DMS 273 (cell line): ENCODE measurements around the gene RSAD2.

Experiments used
- DNase-seq: peaks from one replicate; lab custom pipeline; 2025; ENCODE audit not compliant: unreplicated experiment; lab: John Stamatoyannopoulos, UW

The RSAD2 gene

GRCh38 chr2:6942848-6943247 lies 65.3 kb downstream of the RSAD2 start:
- no peak for DNase-seq

DNA sequence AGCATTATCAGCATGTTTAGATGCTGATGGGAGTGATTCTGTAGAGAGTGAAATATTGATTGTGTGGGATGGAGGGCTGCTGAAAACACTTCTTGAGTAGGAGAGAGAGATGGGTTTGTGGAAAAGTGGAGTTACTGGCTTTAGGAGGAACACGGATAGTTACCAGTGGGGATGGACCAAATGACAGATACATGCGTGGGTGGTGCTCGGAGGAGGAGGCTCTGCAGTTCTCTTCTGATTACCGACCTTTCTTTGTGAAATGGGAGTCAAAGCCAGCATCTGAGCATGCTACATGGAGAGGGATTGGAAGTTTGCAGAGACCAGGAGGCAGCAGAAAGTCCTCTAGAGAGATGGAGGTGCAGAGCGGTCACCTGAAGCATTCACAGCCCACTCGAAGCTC lies 65.9 kb downstream of the RSAD2 start:
- DNase-seq, result no peak

DNA sequence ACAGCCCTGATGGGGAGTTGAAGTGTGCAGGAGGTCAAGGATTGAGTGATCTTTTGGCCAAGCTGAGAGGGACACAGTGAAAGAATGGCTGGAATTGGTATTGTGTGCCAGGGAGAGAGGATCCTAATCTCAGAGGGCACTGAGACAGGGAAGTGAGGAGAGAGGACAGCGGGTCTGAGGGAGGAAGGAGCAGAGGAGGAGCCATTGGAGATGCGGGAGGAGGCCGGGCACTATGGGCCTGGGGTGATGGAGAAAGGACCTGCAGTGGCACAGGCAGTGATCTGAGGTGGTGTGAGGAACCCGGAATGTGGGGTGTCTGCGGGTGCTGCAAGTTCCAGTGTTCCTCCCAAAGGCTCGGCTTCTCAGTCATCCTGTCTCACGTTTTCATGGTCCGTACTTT lies 66.4 kb downstream of the RSAD2 start:
- no peak for DNase-seq

DNA sequence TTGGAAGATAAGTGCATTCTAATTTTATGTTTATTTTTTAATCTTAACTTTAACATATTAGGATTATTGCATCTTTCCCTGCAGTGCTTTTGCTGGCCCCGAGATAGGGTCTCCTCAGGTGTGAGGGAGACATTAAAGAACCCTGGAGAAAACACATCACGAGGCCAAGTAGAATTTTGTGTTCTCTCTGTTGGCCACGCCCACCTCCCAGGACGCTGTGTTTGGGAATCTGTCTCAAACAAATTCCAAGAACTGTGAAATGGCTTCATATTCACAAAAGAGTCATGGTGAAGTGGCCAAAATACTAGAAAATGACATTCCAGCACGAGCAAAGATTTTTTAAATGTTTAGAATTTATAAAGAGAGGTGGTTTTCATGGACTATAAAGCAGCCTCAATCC lies 67.0 kb downstream of the RSAD2 start:
- no peak for DNase-seq

DNA sequence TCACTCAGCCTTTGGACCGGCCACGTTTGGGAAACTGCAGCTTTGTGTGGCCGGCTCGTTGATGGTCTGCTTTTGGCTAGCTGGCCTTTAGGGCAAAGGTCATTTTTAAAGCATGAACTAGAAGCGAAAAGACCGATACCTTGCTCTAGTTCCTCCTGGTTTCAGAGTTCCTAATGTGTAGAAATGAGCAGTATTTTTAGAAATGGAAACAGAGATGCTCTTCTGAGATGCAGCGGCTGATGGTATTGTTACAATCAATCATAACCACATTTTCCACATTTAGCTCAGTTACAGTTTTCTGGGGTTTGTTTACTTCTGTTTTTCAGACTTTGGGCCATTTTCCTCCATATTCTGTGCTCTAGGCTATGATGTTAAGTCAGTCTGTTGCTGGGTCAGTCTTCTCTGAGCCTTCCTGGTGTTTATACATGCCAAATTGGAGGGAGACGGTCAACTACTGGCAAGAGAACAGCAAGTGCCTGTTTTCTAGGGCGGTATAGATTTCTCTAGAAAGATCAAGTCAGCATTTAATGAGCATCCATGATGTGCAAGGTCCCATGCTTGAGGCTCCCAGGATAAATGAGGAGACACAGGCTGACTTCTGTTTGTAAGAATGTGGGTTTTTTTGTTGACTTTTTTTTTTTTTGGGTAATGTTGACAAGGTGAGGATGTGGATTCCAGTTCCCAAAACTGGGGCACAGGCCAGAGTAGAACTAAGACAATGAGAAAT lies 67.7 kb downstream of the RSAD2 start:
- DNase-seq, result no peak

DNA sequence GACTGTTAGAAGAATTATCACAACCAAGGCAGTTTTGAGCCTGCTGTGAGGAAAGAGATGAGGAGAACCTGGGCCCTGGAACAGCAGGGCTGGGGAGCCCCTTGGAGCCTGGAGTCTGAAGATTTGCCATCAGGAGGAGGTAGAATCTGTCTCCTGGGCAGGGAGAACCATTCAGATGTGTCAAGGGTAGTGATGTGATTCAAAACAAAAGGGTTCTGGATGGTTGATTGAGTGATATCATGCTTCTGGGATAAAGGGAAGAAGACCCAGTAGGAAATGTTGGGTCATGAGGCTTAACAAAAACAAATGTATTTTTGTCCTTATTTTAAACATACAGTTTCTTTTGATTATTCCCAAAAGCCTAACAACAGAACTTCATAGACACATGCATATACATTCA lies 68.2 kb downstream of the RSAD2 start:
- no peak for DNase-seq

- DNase-seq, result no peak
Measured at GRCh38 chr2:6946722-6947121, 69.1 kb downstream of the RSAD2 start.
